A549 (cell line): ENCODE results near the gene SLC26A2.

ENCODE experiments used
- BHLHE40 ChIP-seq: IDR thresholded peaks from 2 replicates; pipeline ENCODE4 v1.6.1; 2012; ENCODE audit warnings: low read depth, low read length, inconsistent platforms
- CEBPB ChIP-seq, 2 experiments: fragments of >200 bp in 1 of 2; sonication (Bioruptor Twin) in 1 of 2; formaldehyde crosslinking in 1 of 2; IDR thresholded peaks; 2 replicates each; pipeline ENCODE4 v1.6.1; 2012 to 2016
- CHD2 ChIP-seq: fragments of 150-350 bp; IDR thresholded peaks from 2 replicates; pipeline ENCODE4 v1.6.1; 2014; ENCODE audit warnings: low read length; ENCODE audit not compliant: partially characterized antibody
- KDM1A ChIP-seq: fragments of 200-600 bp; sonication (generic); IDR thresholded peaks from 2 replicates; pipeline ENCODE4 v1.6.1; 2016; ENCODE audit warnings: low read depth, mild to moderate bottlenecking
- NFE2L2 ChIP-seq: fragments of 150-350 bp; conservative IDR thresholded peaks from 2 replicates; pipeline ENCODE4 v1.6.1; 2014; ENCODE audit warnings: low read length
- RARB ChIP-seq: fragments of 250-450 bp; sonication (Bioruptor Pico); IDR thresholded peaks from 2 replicates; pipeline ENCODE4 v1.8.0; 2021; ENCODE audit warnings: mild to moderate bottlenecking, moderate library complexity
- RCOR1 ChIP-seq: fragments of 150-350 bp; IDR thresholded peaks from 2 replicates; pipeline ENCODE4 v1.6.1; 2014; ENCODE audit warnings: antibody characterized with exemption, low read length, low read depth
- SMC3 ChIP-seq: fragments of >200 bp; sonication (Bioruptor Twin); formaldehyde crosslinking; IDR thresholded peaks from 3 replicates; pipeline ENCODE4 v1.6.1; 2018; ENCODE audit warnings: inconsistent platforms
- SREBF2 ChIP-seq: fragments of 450-650 bp; IDR thresholded peaks from 2 replicates; pipeline ENCODE4 v1.6.1; 2014; ENCODE audit warnings: mild to moderate bottlenecking, moderate library complexity
- ZNF302 ChIP-seq: fragments of 250-450 bp; sonication (Bioruptor Pico); IDR thresholded peaks from 2 replicates; pipeline ENCODE4 v1.9.0; 2021; ENCODE audit warnings: inconsistent platforms, mild to moderate bottlenecking, moderate library complexity
- TF ChIP-seq, protein P1 (sequence below): fragments of >200 bp; sonication (Bioruptor Twin); formaldehyde crosslinking; IDR thresholded peaks from 3 replicates; pipeline ENCODE4 v1.5.1; 2016
- TF ChIP-seq, protein P2 (sequence below): fragments of 200-600 bp; sonication (generic); IDR thresholded peaks from 2 replicates; pipeline ENCODE4 v1.6.1; 2016; ENCODE audit warnings: antibody characterized with exemption, mild to moderate bottlenecking, moderate library complexity
- TF ChIP-seq, protein P3 (sequence below): fragments of 450-650 bp; IDR thresholded peaks from 2 replicates; pipeline ENCODE4 v1.6.1; 2014; ENCODE audit warnings: antibody characterized with exemption

DNA sequence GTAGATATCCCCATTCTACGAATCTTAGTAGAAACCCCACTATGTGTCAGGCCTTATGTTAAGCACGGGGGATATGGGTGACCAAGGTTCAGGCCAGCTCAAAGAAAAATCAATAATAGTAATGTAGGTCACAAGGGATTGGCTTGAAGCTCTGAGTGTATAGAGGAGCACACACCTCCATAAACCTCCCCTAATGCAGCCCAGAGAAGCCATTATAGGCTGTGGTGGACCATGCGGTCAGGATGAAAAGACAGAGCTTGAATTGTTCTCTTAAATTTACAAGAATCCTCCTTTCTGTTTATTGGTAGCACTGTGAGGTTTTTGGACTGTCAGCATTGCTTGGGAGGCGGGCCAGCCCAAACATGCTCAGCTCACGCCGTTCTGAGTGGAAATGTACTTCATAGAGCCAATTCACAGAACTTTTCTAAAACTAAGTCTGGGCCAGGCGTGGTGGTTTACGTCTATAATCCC is 25.1 kb upstream of the SLC26A2 start:
- TF ChIP-seq, protein P1, sequence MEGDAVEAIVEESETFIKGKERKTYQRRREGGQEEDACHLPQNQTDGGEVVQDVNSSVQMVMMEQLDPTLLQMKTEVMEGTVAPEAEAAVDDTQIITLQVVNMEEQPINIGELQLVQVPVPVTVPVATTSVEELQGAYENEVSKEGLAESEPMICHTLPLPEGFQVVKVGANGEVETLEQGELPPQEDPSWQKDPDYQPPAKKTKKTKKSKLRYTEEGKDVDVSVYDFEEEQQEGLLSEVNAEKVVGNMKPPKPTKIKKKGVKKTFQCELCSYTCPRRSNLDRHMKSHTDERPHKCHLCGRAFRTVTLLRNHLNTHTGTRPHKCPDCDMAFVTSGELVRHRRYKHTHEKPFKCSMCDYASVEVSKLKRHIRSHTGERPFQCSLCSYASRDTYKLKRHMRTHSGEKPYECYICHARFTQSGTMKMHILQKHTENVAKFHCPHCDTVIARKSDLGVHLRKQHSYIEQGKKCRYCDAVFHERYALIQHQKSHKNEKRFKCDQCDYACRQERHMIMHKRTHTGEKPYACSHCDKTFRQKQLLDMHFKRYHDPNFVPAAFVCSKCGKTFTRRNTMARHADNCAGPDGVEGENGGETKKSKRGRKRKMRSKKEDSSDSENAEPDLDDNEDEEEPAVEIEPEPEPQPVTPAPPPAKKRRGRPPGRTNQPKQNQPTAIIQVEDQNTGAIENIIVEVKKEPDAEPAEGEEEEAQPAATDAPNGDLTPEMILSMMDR: no peak
- TF ChIP-seq RCOR1 (no peak), CEBPB (IDR thresholded peaks at IDR 0.05) (no peak), CHD2 (no peak), RARB (CRISPR knock-in tag) (no peak), ZNF302 (CRISPR knock-in tag) (no peak), SREBF2 (no peak), SMC3 (no peak), NFE2L2 (no peak), KDM1A (no peak), BHLHE40 (no peak)
- TF ChIP-seq, protein P2, sequence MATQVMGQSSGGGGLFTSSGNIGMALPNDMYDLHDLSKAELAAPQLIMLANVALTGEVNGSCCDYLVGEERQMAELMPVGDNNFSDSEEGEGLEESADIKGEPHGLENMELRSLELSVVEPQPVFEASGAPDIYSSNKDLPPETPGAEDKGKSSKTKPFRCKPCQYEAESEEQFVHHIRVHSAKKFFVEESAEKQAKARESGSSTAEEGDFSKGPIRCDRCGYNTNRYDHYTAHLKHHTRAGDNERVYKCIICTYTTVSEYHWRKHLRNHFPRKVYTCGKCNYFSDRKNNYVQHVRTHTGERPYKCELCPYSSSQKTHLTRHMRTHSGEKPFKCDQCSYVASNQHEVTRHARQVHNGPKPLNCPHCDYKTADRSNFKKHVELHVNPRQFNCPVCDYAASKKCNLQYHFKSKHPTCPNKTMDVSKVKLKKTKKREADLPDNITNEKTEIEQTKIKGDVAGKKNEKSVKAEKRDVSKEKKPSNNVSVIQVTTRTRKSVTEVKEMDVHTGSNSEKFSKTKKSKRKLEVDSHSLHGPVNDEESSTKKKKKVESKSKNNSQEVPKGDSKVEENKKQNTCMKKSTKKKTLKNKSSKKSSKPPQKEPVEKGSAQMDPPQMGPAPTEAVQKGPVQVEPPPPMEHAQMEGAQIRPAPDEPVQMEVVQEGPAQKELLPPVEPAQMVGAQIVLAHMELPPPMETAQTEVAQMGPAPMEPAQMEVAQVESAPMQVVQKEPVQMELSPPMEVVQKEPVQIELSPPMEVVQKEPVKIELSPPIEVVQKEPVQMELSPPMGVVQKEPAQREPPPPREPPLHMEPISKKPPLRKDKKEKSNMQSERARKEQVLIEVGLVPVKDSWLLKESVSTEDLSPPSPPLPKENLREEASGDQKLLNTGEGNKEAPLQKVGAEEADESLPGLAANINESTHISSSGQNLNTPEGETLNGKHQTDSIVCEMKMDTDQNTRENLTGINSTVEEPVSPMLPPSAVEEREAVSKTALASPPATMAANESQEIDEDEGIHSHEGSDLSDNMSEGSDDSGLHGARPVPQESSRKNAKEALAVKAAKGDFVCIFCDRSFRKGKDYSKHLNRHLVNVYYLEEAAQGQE: no peak
- TF ChIP-seq, protein P3, sequence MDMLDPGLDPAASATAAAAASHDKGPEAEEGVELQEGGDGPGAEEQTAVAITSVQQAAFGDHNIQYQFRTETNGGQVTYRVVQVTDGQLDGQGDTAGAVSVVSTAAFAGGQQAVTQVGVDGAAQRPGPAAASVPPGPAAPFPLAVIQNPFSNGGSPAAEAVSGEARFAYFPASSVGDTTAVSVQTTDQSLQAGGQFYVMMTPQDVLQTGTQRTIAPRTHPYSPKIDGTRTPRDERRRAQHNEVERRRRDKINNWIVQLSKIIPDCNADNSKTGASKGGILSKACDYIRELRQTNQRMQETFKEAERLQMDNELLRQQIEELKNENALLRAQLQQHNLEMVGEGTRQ: no peak
